Smooth muscle cell (in vitro differentiated cells): ENCODE data around the gene DNAJC7. TPM values are rescaled to one million over a fixed set of nuclear protein-coding genes. Genes with fewer than 3 reads are reported as not detected.

Experiments used
- DNase-seq: peaks from one replicate; lab custom pipeline; 2025; ENCODE audit not compliant: unreplicated experiment; lab: John Stamatoyannopoulos, UW
- H2AFZ ChIP-seq: fragments of 200-600 bp; sonication (generic); 2 replicates; pipeline ENCODE4 v1.6.0; 2016; ENCODE audit warnings: antibody characterized with exemption, low read depth, mild to moderate bottlenecking
- H3F3A ChIP-seq: fragments of 200-600 bp; sonication (generic); 2 replicates; pipeline ENCODE4 v1.6.0; 2017; ENCODE audit warnings: antibody characterized with exemption, low read depth
- H3K27ac ChIP-seq: fragments of 200-600 bp; sonication (generic); 2 replicates; pipeline ENCODE4 v1.5.1; 2016; ENCODE audit warnings: low read depth, mild to moderate bottlenecking
- H3K27me3 ChIP-seq: fragments of 200-600 bp; sonication (generic); 2 replicates; pipeline ENCODE4 v1.6.1; 2016; ENCODE audit warnings: low read depth, mild to moderate bottlenecking
- H3K36me3 ChIP-seq: fragments of 200-600 bp; sonication (generic); 2 replicates; pipeline ENCODE4 v1.5.1; 2016; ENCODE audit warnings: low read depth
- H3K4me1 ChIP-seq: fragments of 200-600 bp; sonication (generic); 2 replicates; pipeline ENCODE4 v1.5.1; 2016; ENCODE audit warnings: low read depth
- H3K4me2 ChIP-seq: fragments of 200-600 bp; sonication (generic); 2 replicates; pipeline ENCODE4 v1.6.0; 2016; ENCODE audit warnings: mild to moderate bottlenecking
- H3K4me3 ChIP-seq: fragments of 200-600 bp; sonication (generic); 2 replicates; pipeline ENCODE4 v1.5.1; 2016; ENCODE audit warnings: mild to moderate bottlenecking
- H3K79me2 ChIP-seq: fragments of 200-600 bp; sonication (generic); 2 replicates; pipeline ENCODE4 v1.6.0; 2016; ENCODE audit warnings: low read depth, mild to moderate bottlenecking
- H3K9ac ChIP-seq: fragments of 200-600 bp; sonication (generic); 2 replicates; pipeline ENCODE4 v1.6.0; 2016; ENCODE audit warnings: low read depth
- H3K9me3 ChIP-seq: fragments of 200-600 bp; sonication (generic); replicated peaks from 2 replicates; pipeline ENCODE4 v1.5.1; 2016; ENCODE audit warnings: low read depth
- H4K20me1 ChIP-seq: fragments of 200-600 bp; sonication (generic); 2 replicates; pipeline ENCODE4 v1.6.0; 2016; ENCODE audit warnings: low read depth
- CTCF ChIP-seq: fragments of 200-600 bp; sonication (generic); IDR thresholded peaks from 2 replicates; pipeline ENCODE4 v1.5.1; 2017; ENCODE audit warnings: borderline replicate concordance, mild to moderate bottlenecking, antibody characterized with exemption; ENCODE audit not compliant: insufficient read depth, poor library complexity, severe bottlenecking
- WGBS: methylation state at CpG from one replicate; pipeline ENCODE4 v1.1.7; 2016; ENCODE audit warnings: low lambda C conversion rate; 5-methylcytosine and 5-hydroxymethylcytosine counted together
- polyA plus RNA-seq: library from polyadenylated mRNA; unstranded; fragments of >200 nt; fragmentation: Nextera tagmentation; extraction: Ambion mirVana; gene quantifications from 2 replicates; pipeline ENCODE4 v1.2.1, GENCODE V29; 2016
- total RNA-seq: library from RNA; depleted of rRNA; stranded (reverse); fragments of >200 nt; gene quantifications from 2 replicates; pipeline ENCODE4 v1.2.3, GENCODE V29; 2014

Gene DNAJC7
- total and polyA plus RNA-seq, 2 experiments from 2014 or later, result 44.5 to 44.7 TPM

DNA sequence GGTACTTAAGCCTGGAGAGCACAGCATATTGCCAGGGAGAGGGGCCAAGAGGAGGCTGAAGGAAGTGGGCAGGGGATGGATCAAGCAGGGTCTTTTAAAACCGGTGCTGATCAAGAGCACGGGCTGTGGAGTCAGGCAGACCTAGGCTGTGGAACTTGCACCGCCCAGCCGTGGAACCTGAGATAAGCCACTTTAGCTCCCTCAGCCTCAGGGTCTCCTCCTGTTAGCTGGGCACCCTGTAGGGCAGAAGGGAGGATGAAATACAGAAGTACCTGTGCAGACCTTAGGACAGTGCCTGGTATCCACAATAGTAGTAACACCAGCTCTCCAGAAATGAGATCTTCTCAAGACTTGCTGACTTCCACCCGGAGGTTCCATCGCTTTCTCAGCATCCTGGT, 77.5 kb downstream of the DNAJC7 start:
- 91% methylated on average over 6 of the region's 6 CpGs for WGBS

DNA sequence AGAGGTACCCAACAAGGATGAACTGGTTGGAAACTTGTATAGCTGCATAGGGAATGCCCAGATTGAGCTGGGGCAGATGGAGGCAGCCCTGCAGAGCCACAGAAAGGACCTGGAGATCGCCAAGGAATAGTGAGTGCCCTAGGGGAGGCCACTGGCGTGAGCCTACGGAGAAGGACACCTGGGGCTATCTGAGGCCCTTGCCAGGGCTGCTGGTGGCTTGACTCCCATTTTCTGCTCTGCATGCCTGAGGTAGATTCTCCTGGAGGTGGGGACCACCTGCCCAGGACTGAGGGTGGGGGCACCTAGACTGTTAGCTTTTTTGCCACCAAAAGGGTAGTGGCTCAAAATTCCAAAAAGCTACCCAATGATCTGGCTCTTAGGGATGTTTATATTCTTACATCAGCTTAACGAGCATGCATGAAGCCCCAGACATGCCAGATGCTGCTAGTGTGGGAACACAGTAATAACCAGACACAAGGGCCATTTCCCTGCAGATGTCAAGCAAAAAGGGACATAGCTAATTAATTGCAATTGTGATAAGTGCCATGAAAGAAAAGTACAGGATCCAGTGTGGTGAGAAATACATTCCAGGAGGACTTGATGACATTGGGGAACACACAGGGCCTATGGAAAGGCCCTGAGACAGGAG, 78.1 kb downstream of the DNAJC7 start:
- H3K4me2 ChIP-seq, result no peak overlapping the region
- H3K36me3 ChIP-seq, result no peaks in the 10 kb centered on the region
- no peak overlapping the region for H2AFZ ChIP-seq
- no peak for DNase-seq
- no peak overlapping the region for H3K9ac ChIP-seq
- 84% methylated on average over 4 of the region's 4 CpGs for WGBS
- no peak for TF ChIP-seq CTCF
- H3F3A ChIP-seq, result no peaks in the 10 kb centered on the region
- no peak overlapping the region for H3K27ac ChIP-seq
- H4K20me1 ChIP-seq, result no peaks in the 10 kb centered on the region
- no peaks in the 10 kb centered on the region for H3K27me3 ChIP-seq
- no peaks in the 10 kb centered on the region for H3K79me2 ChIP-seq
- no peaks in the 10 kb centered on the region for H3K4me1 ChIP-seq
- no peaks in the 10 kb centered on the region for H3K9me3 ChIP-seq
- H3K4me3 ChIP-seq, result no peak overlapping the region

More for the DNA sequence above, 77.5 kb downstream of the DNAJC7 start:
- DNase-seq, result no peak
- Histone ChIP-seq H3K9ac (no peak overlapping the region), H3K79me2 (no peaks in the 10 kb centered on the region), H3K27ac (no peak overlapping the region), H2AFZ (no peak overlapping the region), H3K9me3 (no peaks in the 10 kb centered on the region), H4K20me1 (no peaks in the 10 kb centered on the region), H3K4me3 (no peak overlapping the region), H3K36me3 (no peaks in the 10 kb centered on the region), H3K4me2 (no peak overlapping the region), H3K27me3 (no peaks in the 10 kb centered on the region), H3F3A (no peaks in the 10 kb centered on the region), H3K4me1 (no peaks in the 10 kb centered on the region)
- no peak for TF ChIP-seq CTCF

DNA sequence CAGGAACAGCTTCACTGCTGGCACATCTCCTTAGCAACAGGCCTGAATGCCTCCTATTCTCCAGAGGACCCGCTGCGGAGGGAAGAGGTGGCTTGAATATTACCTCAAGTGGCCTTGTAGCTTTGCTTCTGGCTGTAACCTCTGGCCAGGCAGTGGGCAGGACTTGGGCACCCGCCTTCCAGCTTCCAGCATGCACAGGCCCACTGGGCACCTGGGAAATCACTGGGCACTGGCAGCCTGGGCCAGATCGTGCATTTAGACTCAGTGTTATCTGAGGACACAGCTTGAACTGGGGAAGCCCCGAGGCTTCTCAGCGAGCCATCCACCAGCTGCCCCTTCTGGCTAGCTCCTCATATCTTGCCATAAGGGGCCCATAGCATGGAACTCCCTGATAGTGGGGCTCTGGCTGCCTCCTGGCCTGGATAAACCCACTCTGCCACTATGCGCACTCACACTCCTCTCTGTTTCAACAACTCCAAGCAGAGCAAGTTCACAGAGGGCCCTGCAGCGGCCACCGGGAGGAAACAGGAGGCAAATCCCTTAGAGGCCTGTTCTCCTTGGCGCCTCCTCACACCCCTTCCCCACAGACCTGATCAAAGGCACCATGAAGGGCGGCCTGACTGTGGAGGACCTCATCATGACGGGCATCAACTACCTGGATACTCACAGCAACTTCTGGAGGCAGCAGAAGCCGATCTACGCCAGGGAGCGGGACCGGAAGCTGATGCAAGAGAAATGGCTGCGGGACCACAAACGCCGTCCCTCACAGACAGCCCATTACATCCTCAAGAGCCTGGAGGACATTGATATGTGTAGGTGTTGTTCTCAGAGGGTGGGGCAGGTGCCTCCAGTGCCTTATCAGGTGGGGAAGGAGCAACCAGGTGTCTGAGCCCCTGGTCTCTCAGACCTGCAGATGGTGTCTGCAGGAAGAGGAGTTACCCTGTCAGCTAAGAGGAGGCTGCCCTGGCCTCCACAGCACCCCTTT, 79.0 kb downstream of the DNAJC7 start:
- Histone ChIP-seq H3K4me2 (no peak overlapping the region), H3K9me3 (no peaks in the 10 kb centered on the region), H3K27me3 (no peaks in the 10 kb centered on the region), H3K9ac (no peak overlapping the region), H2AFZ (no peak overlapping the region), H3K36me3 (no peaks in the 10 kb centered on the region), H3K4me3 (no peak overlapping the region), H3F3A (no peaks in the 10 kb centered on the region), H3K4me1 (no peaks in the 10 kb centered on the region), H3K27ac (no peak overlapping the region), H3K79me2 (no peaks in the 10 kb centered on the region), H4K20me1 (no peaks in the 10 kb centered on the region)
- DNase-seq, result no peak
- no peak for TF ChIP-seq CTCF
- WGBS, result 89% methylated on average over 19 of the region's 19 CpGs
